Neural progenitor cell (in vitro differentiated cells): ENCODE measurements around the gene LRRC74B. TPM values are rescaled to one million over a fixed set of nuclear protein-coding genes. Genes with fewer than 3 reads are reported as not detected.
A peak's percentile ranks its signal among the peaks of the same experiment; 100 is the strongest.

ENCODE experiments used
- DNase-seq: peaks from one replicate; pipeline ENCODE4 v3.0.0-alpha.2; 2016; ENCODE audit warnings: low spot score
- H2AFZ ChIP-seq: fragments of 200-600 bp; sonication (generic); replicated peaks from 2 replicates; pipeline ENCODE4 v1.6.1; 2016; ENCODE audit warnings: antibody characterized with exemption
- H3F3A ChIP-seq: fragments of 200-600 bp; sonication (generic); 2 replicates; pipeline ENCODE4 v1.6.1; 2016; ENCODE audit warnings: antibody characterized with exemption, low read depth
- H3K27ac ChIP-seq: fragments of 200-600 bp; sonication (generic); 2 replicates; pipeline ENCODE4 v1.5.1; 2016; ENCODE audit warnings: mild to moderate bottlenecking
- H3K27me3 ChIP-seq: fragments of 200-600 bp; sonication (generic); 2 replicates; pipeline ENCODE4 v1.6.1; 2016; ENCODE audit warnings: mild to moderate bottlenecking, moderate library complexity
- H3K36me3 ChIP-seq: fragments of 200-600 bp; sonication (generic); 2 replicates; pipeline ENCODE4 v1.5.1; 2016
- H3K4me1 ChIP-seq: fragments of 200-600 bp; sonication (generic); 2 replicates; pipeline ENCODE4 v1.6.1; 2016; ENCODE audit warnings: mixed run types
- H3K4me2 ChIP-seq: fragments of 200-600 bp; sonication (generic); 2 replicates; pipeline ENCODE4 v1.6.1; 2016
- H3K4me3 ChIP-seq: fragments of 200-600 bp; sonication (generic); 2 replicates; pipeline ENCODE4 v1.5.1; 2016
- H3K79me2 ChIP-seq: fragments of 200-600 bp; sonication (generic); 2 replicates; pipeline ENCODE4 v1.6.1; 2016; ENCODE audit warnings: low read depth
- H3K9ac ChIP-seq: fragments of 200-600 bp; sonication (generic); 2 replicates; pipeline ENCODE4 v1.6.1; 2016
- H3K9me3 ChIP-seq: fragments of 200-600 bp; sonication (generic); 2 replicates; pipeline ENCODE4 v1.5.1; 2016; ENCODE audit warnings: low read depth
- H4K20me1 ChIP-seq: fragments of 200-600 bp; sonication (generic); 2 replicates; pipeline ENCODE4 v1.6.1; 2016; ENCODE audit warnings: low read depth
- H3K27ac Mint-ChIP-seq: 3 replicates; pipeline ENCODE4 v1.8.0; 2021; ENCODE audit warnings: mixed read lengths
- H3K27me3 Mint-ChIP-seq: 2 replicates; pipeline ENCODE4 v1.8.0; 2022; ENCODE audit warnings: low read depth, mild to moderate bottlenecking, inconsistent platforms, moderate library complexity, mixed read lengths; ENCODE audit not compliant: insufficient read depth
- H3K36me3 Mint-ChIP-seq: 3 replicates; pipeline ENCODE4 v1.8.0; 2021; ENCODE audit warnings: mixed read lengths
- H3K4me1 Mint-ChIP-seq: 3 replicates; pipeline ENCODE4 v1.8.0; 2021; ENCODE audit warnings: mixed read lengths
- H3K4me3 Mint-ChIP-seq: 3 replicates; pipeline ENCODE4 v1.8.0; 2021; ENCODE audit warnings: mild to moderate bottlenecking, moderate library complexity, mixed read lengths
- H3K9me3 Mint-ChIP-seq: 3 replicates; pipeline ENCODE4 v1.8.0; 2020; ENCODE audit warnings: mixed read lengths
- CTCF ChIP-seq: fragments of 200-600 bp; sonication (generic); IDR thresholded peaks from 2 replicates; pipeline ENCODE4 v1.5.1; 2017; ENCODE audit warnings: antibody characterized with exemption, mild to moderate bottlenecking
- EZH2 ChIP-seq: fragments of 200-600 bp; sonication (generic); IDR thresholded peaks from 2 replicates; pipeline ENCODE4 v1.6.1; 2017; ENCODE audit warnings: antibody characterized with exemption, mild to moderate bottlenecking, moderate library complexity
- EZH2phosphoT487 ChIP-seq: fragments of 200-600 bp; sonication (generic); IDR thresholded peaks from 2 replicates; pipeline ENCODE4 v1.6.1; 2017; ENCODE audit warnings: antibody characterized with exemption
- total RNA-seq: library from RNA; depleted of rRNA; stranded (reverse); fragments of >200 nt; gene quantifications from 2 replicates; pipeline ENCODE4 v1.2.3, GENCODE V29; 2015; ENCODE audit warnings: low replicate concordance

Gene LRRC74B
- total RNA-seq, 1 donor from 2014 or later: not detected

GRCh38 chr22:21018314-21018713, 27.4 kb upstream of the LRRC74B start:
- Histone ChIP-seq H3K9ac (no peak overlapping the region), H3K79me2 (no peaks in the 10 kb centered on the region), H3K27ac (no peak overlapping the region), H3K9me3 (no peaks in the 10 kb centered on the region), H3F3A (peaks cover 20% of the 10 kb centered on the region), H2AFZ (no peak overlapping the region), H3K36me3 (no peaks in the 10 kb centered on the region), H3K27me3 (no peaks in the 10 kb centered on the region), H4K20me1 (no peaks in the 10 kb centered on the region), H3K4me3 (no peak overlapping the region), H3K4me2 (no peak overlapping the region), H3K4me1 (peaks cover 22% of the 10 kb centered on the region)
- H3K4me3 Mint-ChIP-seq: no peak overlapping the region
- peaks cover 53% of the 10 kb centered on the region for H3K4me1 Mint-ChIP-seq
- peaks cover 2% of the 10 kb centered on the region for H3K36me3 Mint-ChIP-seq
- no peak for TF ChIP-seq EZH2phosphoT487
- no peak for TF ChIP-seq EZH2
- no peak for TF ChIP-seq CTCF
- H3K27me3 Mint-ChIP-seq: peaks cover 4% of the 10 kb centered on the region
- DNase-seq: no peak
- no peaks in the 10 kb centered on the region for H3K9me3 Mint-ChIP-seq
- H3K27ac Mint-ChIP-seq: no peak overlapping the region

- Histone ChIP-seq H2AFZ (no peak overlapping the region), H3K27ac (no peak overlapping the region), H3K9ac (no peak overlapping the region), H3K27me3 (no peaks in the 10 kb centered on the region), H4K20me1 (no peaks in the 10 kb centered on the region), H3K4me2 (no peak overlapping the region), H3K4me1 (peaks cover 1% of the 10 kb centered on the region), H3K9me3 (no peaks in the 10 kb centered on the region), H3K4me3 (no peak overlapping the region), H3K79me2 (no peaks in the 10 kb centered on the region), H3F3A (no peaks in the 10 kb centered on the region), H3K36me3 (no peaks in the 10 kb centered on the region)
- Mint-ChIP-seq H3K27ac (peak overlapping the region; percentile 72), H3K4me1 (peaks cover 33% of the 10 kb centered on the region), H3K27me3 (peaks cover under 1% of the 10 kb centered on the region), H3K9me3 (no peaks in the 10 kb centered on the region), H3K4me3 (no peak overlapping the region), H3K36me3 (peaks cover 2% of the 10 kb centered on the region)
- peak; percentile 55 for DNase-seq
- peak; percentile 57 for TF ChIP-seq CTCF
- TF ChIP-seq EZH2phosphoT487: no peak
Measured at GRCh38 chr22:21020802-21021429, 24.8 kb upstream of the LRRC74B start.

GRCh38 chr22:21022507-21022906, 23.2 kb upstream of the LRRC74B start:
- Histone ChIP-seq H3K79me2 (no peaks in the 10 kb centered on the region), H3K9me3 (no peaks in the 10 kb centered on the region), H4K20me1 (no peaks in the 10 kb centered on the region), H3K4me2 (no peak overlapping the region), H2AFZ (no peak overlapping the region), H3K9ac (no peak overlapping the region), H3K27me3 (no peaks in the 10 kb centered on the region), H3K36me3 (no peaks in the 10 kb centered on the region), H3K4me1 (no peaks in the 10 kb centered on the region), H3K27ac (no peak overlapping the region), H3F3A (no peaks in the 10 kb centered on the region), H3K4me3 (no peak overlapping the region)
- DNase-seq: no peak
- Mint-ChIP-seq H3K27ac (no peak overlapping the region), H3K4me3 (no peak overlapping the region), H3K9me3 (no peaks in the 10 kb centered on the region), H3K27me3 (no peaks in the 10 kb centered on the region), H3K36me3 (peaks cover 2% of the 10 kb centered on the region), H3K4me1 (peaks cover 22% of the 10 kb centered on the region)
- TF ChIP-seq CTCF (no peak), EZH2phosphoT487 (no peak), EZH2 (no peak)
